Keratinocyte (primary cell): ENCODE measurements around the gene CNTD1.

Experiments used
- EZH2 ChIP-seq: IDR thresholded peaks from one replicate; pipeline ENCODE4 v1.6.1; 2012; ENCODE audit warnings: inconsistent platforms, mild to moderate bottlenecking, low read length, moderate library complexity
- TF ChIP-seq, protein P1 (sequence below), 3 experiments: IDR thresholded peaks in 1 of 3; conservative IDR thresholded peaks in 1 of 3; optimal IDR thresholded peaks in 1 of 3; 2 replicates in 2 of 3; 3 replicates in 1 of 3; pipeline versions ENCODE3 to v1.5.1; 2011; ENCODE audit warnings: low read length in 3 of 3, mild to moderate bottlenecking in 3 of 3, moderate library complexity in 2 of 3, control low read depth in 1 of 3, inconsistent platforms in 1 of 3; ENCODE audit not compliant: insufficient read depth in 2 of 3; ENCODE audit errors: extremely low read depth in 1 of 3

DNA sequence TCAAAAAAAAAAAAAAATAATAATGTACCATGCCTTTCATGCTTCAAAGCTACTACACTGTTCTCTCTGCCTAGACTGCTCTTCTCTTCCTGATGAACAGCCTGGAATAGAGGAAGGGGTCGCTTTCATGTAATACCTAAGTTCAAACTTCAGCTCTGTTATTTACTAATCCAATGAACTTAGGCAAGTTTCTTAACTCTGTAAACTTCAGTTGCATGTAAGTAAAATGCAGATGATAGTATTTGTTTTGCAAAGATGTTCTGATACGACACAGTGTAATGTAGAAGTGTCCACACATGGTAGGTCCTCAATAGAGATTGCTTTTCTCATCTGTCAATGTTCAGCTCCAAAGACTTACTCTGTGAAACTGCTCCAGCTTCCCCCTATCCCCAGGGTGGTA lies 6.7 kb upstream of the CNTD1 start:
- TF ChIP-seq EZH2, result no peak
- TF ChIP-seq, protein P1, sequence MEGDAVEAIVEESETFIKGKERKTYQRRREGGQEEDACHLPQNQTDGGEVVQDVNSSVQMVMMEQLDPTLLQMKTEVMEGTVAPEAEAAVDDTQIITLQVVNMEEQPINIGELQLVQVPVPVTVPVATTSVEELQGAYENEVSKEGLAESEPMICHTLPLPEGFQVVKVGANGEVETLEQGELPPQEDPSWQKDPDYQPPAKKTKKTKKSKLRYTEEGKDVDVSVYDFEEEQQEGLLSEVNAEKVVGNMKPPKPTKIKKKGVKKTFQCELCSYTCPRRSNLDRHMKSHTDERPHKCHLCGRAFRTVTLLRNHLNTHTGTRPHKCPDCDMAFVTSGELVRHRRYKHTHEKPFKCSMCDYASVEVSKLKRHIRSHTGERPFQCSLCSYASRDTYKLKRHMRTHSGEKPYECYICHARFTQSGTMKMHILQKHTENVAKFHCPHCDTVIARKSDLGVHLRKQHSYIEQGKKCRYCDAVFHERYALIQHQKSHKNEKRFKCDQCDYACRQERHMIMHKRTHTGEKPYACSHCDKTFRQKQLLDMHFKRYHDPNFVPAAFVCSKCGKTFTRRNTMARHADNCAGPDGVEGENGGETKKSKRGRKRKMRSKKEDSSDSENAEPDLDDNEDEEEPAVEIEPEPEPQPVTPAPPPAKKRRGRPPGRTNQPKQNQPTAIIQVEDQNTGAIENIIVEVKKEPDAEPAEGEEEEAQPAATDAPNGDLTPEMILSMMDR (optimal IDR thresholded peaks at IDR 0.05 in 1 of 3, IDR thresholded peaks at IDR 0.05 in 1 of 3, conservative IDR thresholded peaks at IDR 0.05 in 1 of 3; ENCODE audit: extremely low read depth in 1 of 3, insufficient read depth in 2 of 3, low read length in 3 of 3), result no peak
